Measurements from ENCODE around the gene YIPF3. TPM values are rescaled to one million over a fixed set of nuclear protein-coding genes. Genes with fewer than 3 reads are reported as not detected.
A peak's percentile ranks its signal among the peaks of the same experiment; 100 is the strongest.

Gene YIPF3
- total and polyA plus RNA-seq, 9 of the 15 experiments (the other 6 are each of a cell fraction or from before 2014, with no cell fraction given) = 27.5 to 75.3 (median 57.6) TPM

GRCh38 chr6:43477235-43478007, 39.3 kb downstream of the YIPF3 start, which contains the start of gene TJAP1 (continued):
- TF ChIP-seq SAP30 (IDR thresholded peaks at IDR 0.05; ENCODE audit: borderline replicate concordance, insufficient read depth, low read depth, low read length, poor library complexity, severe bottlenecking) (peak; percentile 49), ELK3 (CRISPR knock-in tag; IDR thresholded peaks at IDR 0.05) (no peak), CEBPG (CRISPR knock-in tag; IDR thresholded peaks at IDR 0.05) (no peak), CEBPG (tag; conservative IDR thresholded peaks at IDR 0.05 in 1 of 2, IDR thresholded peaks at IDR 0.05 in 1 of 2) (no peak), HMGN3 (IDR thresholded peaks at IDR 0.05; ENCODE audit: borderline replicate concordance, extremely low read depth, insufficient read length, low read depth, low read length) (peak; percentile 81), MTA3 (IDR thresholded peaks at IDR 0.05; ENCODE audit: borderline replicate concordance) (no peak; the same call in 1 of the 2 replicates), ZNF253 (CRISPR knock-in tag; conservative IDR thresholded peaks at IDR 0.05) (no peak), THAP12 (CRISPR knock-in tag; IDR thresholded peaks at IDR 0.05) (no peak), ZFPM2 (CRISPR knock-in tag; IDR thresholded peaks at IDR 0.05) (no peak), PHF21A (IDR thresholded peaks at IDR 0.05; ENCODE audit: borderline replicate concordance, low read depth) (no peak), CBX8 (IDR thresholded peaks at IDR 0.05; ENCODE audit: borderline replicate concordance, extremely low read depth, low read depth, low read length, poor library complexity, severe bottlenecking) (no peak), RERE (CRISPR knock-in tag; IDR thresholded peaks at IDR 0.05; ENCODE audit: borderline replicate concordance) (no peak), SRSF7 (optimal IDR thresholded peaks at IDR 0.05; ENCODE audit: low read depth, low read length) (no peak), EP400 (IDR thresholded peaks at IDR 0.05) (peak; percentile 74), ID3 (CRISPR knock-in tag; IDR thresholded peaks at IDR 0.05) (no peak), ID3 (tag; IDR thresholded peaks at IDR 0.05) (no peak)
